ENCODE results near the gene SYNJ2.

SYNJ2 gene

DNA sequence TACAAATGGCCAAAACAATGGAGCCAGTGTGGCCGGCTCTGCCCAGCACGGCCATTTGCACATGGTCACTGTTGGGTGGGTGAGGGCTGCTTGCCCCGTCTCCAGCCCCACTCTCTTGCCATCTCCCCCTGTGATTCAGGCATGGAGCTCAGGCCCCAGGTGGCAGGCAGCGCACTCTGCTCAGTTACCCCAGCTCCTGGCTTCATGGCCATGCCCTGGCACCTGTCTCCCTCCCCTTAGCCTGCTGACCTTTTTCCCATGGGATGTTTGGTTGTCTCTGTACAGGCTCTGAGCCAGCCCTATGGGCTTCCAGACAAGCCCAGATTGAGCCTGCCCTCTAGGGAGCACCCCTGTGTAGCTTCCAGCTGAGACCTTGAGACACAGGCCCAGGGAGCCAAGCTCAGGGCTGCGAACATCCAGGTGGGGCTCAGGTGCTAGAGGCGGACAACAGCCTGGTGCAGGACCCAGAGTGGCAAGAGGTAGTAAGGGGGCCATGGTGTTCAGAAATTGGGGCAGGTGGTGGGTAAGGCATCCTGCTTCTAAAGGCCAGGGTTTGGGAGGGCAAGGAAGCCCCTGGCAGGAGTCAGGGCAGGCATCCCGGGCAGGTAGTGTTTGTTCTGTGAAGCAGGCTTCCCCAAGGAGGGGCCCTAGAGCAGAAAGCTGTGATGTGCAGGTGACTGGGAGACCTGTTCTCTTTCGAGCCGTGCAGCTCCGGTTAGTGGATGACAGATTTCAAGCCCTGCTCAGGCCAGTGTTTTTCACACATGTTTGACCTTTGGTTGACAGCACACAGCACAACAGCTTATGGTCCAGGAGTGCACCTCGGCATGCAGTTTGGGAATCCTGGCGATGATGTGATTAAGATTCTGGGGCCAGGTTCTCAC, 17.7 kb downstream of the SYNJ2 start:
- no peak for DNase-seq

GRCh38 chr6:158000530-158001307, 19.1 kb downstream of the SYNJ2 start:
- DNase-seq, result no peak

GRCh38 chr6:158002249-158002950, 20.7 kb downstream of the SYNJ2 start:
- no peak for DNase-seq

GRCh38 chr6:158002951-158003853, 21.5 kb downstream of the SYNJ2 start:
- no peak for DNase-seq

GRCh38 chr6:158003910-158004700, 22.4 kb downstream of the SYNJ2 start:
- no peak for DNase-seq

GRCh38 chr6:158004701-158005095, 23.0 kb downstream of the SYNJ2 start:
- no peak for DNase-seq

- no peak for DNase-seq
These were observed 24.0 kb downstream of the SYNJ2 start for GRCh38 chr6:158005626-158006180.

GRCh38 chr6:158006331-158006730, 24.7 kb downstream of the SYNJ2 start:
- no peak for DNase-seq

DNA sequence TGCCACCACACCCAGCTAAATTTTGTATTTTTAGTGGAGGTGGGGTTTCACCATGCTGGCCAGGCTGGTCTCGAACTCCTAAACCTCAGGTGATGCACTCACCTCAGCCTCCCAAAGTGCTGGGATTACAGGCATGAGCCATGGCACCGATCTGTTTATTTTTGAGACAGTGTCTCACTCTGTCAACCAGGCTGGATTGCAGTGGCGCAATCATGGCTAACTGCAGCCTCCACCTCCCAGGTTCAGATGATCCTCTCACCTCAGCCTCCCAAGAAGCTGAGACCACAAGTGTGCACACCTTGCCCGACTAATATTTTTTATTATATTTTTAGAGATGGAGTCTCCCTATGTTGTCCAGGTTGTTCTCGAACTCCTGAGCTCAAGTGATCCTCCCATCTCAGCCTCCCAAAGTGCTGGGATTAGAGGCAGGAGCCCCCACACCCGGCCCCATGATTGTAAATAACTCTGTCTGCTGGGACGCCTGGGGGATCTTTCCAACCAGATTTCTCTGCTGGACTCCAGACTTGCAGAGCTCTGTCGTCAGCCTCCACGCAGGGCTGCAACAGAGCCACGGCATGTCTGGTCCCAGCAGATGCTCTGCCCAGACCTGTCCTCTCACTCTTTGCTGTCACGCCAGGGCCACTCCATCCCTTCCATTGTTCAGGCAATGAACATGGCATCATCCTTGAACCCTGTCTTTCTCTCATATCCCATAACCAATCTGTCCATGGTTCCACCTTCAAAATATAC, 25.3 kb downstream of the SYNJ2 start:
- DNase-seq, result no peak

DNA sequence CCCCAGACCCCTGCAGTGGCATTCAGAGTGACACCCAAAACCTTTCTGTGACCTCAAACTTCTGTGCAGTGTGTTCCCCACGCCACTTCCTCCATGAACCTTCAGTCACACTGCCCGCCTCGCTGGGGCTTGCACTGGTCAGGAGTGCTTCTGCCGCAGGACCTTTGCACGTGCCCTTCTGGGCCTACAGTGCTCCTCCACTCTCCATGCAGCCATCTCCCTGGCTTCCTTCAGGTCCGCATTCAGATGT, 27.1 kb downstream of the SYNJ2 start:
- DNase-seq, result no peak

GRCh38 chr6:158009114-158009891, 27.6 kb downstream of the SYNJ2 start:
- DNase-seq, result no peak

DNA sequence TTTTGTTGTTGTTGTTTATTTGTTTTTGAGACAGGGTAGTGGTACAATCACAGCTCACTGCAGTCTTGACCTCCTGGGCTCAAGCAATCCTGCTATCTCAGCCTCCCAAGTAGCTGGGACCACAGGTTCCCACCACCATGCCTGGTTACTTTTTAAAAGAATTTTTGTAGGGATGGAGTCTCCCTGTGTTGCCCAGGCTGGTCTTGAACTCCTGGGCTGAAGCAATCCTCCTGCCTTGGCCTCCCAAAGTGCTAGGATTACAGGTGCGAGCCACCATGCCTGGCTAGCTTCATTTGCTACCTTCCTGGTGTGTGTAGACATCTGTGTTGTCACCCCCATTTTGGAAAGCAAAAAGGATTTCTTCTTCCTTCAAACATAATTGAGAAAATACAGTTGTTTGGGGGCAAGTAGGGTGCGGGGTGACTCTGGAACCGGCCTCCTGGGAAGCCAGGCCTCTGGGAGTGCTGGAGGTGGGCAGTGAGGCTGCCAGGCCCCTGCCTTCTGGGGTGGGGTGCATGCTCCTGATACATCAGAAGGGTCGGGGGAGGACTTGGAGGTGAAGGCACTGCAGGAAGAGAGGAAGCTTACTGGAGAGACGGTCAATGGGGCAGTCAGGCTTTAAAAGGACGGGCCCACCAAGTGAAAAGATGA, 28.4 kb downstream of the SYNJ2 start:
- DNase-seq, result no peak

DNA sequence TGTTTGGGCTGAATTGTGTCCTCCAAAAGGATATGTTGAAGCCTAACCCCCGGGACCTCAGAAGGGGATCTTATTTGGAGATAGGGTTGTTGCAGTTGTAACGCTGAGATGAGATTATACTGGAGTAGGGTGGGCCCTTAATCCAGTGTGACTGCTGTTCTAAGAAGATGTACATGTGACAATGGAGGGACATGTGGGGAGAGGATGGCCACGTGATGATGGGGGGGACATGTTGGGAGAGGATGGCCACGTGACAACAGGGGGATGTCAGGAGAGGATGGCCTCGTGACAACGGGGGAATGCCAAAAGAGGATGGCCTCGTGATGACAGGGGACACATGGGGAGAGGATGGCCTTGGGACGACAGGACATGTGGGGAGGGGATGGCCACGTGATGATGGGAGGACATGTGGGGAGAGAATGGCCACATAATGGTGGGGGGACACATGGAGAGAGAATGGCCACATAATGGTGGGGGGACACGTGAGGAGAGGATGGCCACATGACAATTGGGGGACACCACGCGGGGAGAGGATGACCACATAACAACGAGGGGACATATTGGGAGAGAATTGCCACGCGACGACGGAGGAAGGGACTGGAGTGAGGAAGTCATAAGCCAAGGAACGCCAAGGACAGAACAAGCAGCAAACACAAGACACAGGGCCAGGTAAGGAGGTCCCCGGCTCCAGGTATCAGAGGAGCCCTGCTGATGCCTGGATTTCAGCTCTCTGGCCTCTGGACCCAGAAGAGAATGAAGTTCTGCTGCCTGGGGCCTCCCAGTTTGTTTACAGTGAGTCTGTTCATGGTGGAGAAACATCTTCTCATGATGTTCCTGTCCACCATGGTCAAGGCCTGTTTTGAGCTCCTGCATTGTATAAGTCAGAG, 29.2 kb downstream of the SYNJ2 start:
- no peak for DNase-seq

- DNase-seq, result no peak
These were observed 29.8 kb downstream of the SYNJ2 start for GRCh38 chr6:158011478-158011920.

DNA sequence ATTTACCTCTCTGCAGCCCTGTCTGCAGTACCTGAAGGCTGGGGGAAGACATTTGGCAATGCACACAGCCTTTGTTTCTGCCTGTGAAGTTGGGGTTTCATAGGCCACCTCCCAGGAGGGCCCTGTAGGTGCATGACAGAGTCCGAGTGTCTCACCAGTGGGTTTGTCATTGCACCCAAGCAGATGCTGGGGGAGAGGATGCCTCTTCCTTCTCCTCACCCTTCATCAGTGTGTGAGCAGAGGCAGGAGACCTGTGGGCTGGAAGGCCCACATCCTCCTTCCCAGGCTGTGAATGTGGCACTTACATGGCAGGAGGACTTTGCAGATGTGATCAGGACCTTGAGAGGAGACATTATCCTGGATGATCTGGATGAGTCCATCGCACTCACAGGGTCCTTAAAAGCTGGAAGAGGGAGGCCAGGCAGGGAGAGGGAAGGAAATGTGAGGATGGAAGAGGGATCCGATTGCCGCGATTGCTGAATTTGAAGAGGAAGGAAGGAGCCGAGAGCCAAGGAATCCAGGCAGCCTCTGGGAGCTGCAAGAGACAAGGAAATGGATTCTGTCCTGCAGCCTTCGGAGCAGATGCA, 30.4 kb downstream of the SYNJ2 start:
- DNase-seq, result no peak

GRCh38 chr6:158013904-158014504, 32.3 kb downstream of the SYNJ2 start:
- no peak for DNase-seq

DNA sequence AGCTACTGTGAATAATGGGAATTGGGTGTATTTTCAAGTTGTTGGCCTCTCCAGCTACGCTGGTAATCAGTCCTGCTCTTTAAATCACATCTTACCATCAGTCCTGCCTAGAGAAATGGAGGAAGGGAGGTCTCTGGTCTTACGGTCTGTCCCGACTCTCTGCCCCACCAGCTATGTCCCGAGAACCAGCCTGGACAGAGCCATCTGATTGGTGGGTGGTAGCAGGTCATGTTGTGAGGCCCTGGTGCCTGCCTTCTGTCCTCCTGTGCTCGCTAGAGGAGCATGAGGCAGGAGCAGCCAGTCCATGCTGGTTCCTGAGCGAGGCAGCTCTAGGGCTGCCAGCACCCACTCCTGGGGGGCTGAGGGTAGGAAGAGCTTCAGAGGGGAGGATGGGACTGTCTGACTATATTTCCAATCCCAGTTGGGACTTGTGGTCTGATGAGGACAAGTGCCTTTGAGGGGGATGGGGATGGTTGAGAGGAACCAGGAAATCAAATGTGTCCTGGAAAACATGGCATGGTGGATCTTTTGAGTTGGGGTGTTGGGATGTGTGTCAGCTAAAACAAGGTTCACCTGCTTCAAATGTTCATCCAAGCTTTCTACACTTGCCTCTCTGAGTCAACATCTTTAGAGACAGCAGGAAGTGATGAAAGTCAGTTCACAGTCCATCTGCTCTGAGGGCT, 33.0 kb downstream of the SYNJ2 start:
- DNase-seq, result no peak

All from SW 1271 (cell line).